BJ (cell line): Measurements from ENCODE around the gene FHOD1. TPM values are rescaled to one million over a fixed set of nuclear protein-coding genes. Genes with fewer than 3 reads are reported as not detected.

Experiments
- CTCF ChIA-PET: fragments of 350-600 bp; formaldehyde crosslinking; extraction: SDS; loops from one replicate; lab custom pipeline; 2021; ENCODE audit warnings: antibody characterized with exemption, inconsistent platforms; lab: Yijun Ruan, JAX
- POLR2A ChIA-PET: fragments of 300-600 bp; sonication (Branson Sonifier 250); formaldehyde crosslinking; extraction: SDS; loops from one replicate; lab custom pipeline; 2021; ENCODE audit warnings: antibody characterized with exemption; lab: Charles Lee
- DNase-seq: peaks from one replicate; pipeline ENCODE4 v3.0.0-alpha.2; 2011; ENCODE audit warnings: low read depth
- H3K27me3 ChIP-seq: 2 replicates; pipeline ENCODE4 v1.6.0; 2011; ENCODE audit warnings: low read length; ENCODE audit not compliant: control insufficient read depth, insufficient read depth
- H3K36me3 ChIP-seq: 2 replicates; pipeline ENCODE4 v1.5.1; 2011; ENCODE audit warnings: low read length; ENCODE audit not compliant: control insufficient read depth, insufficient read depth
- H3K4me3 ChIP-seq: 2 replicates; pipeline ENCODE4 v1.5.1; 2011; ENCODE audit warnings: low read depth, mild to moderate bottlenecking, control low read depth, low read length
- CTCF ChIP-seq: IDR thresholded peaks from 2 replicates; pipeline ENCODE4 v1.5.1; 2011; ENCODE audit warnings: low read depth, mild to moderate bottlenecking, control low read depth, inconsistent platforms, low read length, moderate library complexity; ENCODE audit not compliant: insufficient read depth
- polyA plus RNA-seq: library from polyadenylated mRNA; depleted of rRNA; stranded (reverse); fragments of >200 nt; gene quantifications from 2 replicates; pipeline ENCODE4 v1.2.3, GENCODE V29; 2011

The FHOD1 gene
- polyA plus RNA-seq, 1 experiment: 23.0 TPM

GRCh38 chr16:67280090-67281015 lies 33.1 kb upstream of the FHOD1 start:
- H3K27me3 ChIP-seq: no peaks in the 10 kb centered on the region
- POLR2A ChIA-PET: no interaction called here
- DNase-seq: no peak
- no peak for TF ChIP-seq CTCF
- CTCF ChIA-PET: interaction anchor here (0.9 to 5.5 kb wide), 3 partner anchors 15 to 50 kb away, joined by 4 to 39 read pairs (median 4); partner anchors contain the start of gene SLC9A5
- no peak overlapping the region for H3K4me3 ChIP-seq
- H3K36me3 ChIP-seq: no peaks in the 10 kb centered on the region; the same call in 1 of the 2 replicates

GRCh38 chr16:67279296-67280089 lies 32.2 kb upstream of the FHOD1 start, which contains the start of gene PLEKHG4:
Gene PLEKHG4 (plus strand): TSS chr16:67279532. CDS start chr16:67280045, 513 bp downstream.
- ChIA-PET CTCF (interaction anchor here (0.9 to 3.5 kb wide), 10 partner anchors 10 to 186 kb away, joined by 3 to 18 read pairs (median 4); partner anchors contain the start of genes KCTD19 and LRRC36), POLR2A (interaction anchor here (1.5 kb wide), 1 partner anchor 19 kb away, joined by 3 read pairs; no protein-coding TSS in a partner anchor)
- DNase-seq: no peak
- peak; percentile 36 for TF ChIP-seq CTCF
- Histone ChIP-seq H3K36me3 (no peaks in the 10 kb centered on the region; the same call in 1 of the 2 replicates), H3K27me3 (no peaks in the 10 kb centered on the region), H3K4me3 (peak within 1 kb of the TSS; percentile 53)

GRCh38 chr16:67278773-67279295 lies 31.6 kb upstream of the FHOD1 start:
- no peak for DNase-seq
- POLR2A ChIA-PET: interaction anchor here (1.5 kb wide), 1 partner anchor 18 kb away, joined by 3 read pairs; no protein-coding TSS in a partner anchor
- Histone ChIP-seq H3K4me3 (peak overlapping the region; percentile 53), H3K36me3 (no peaks in the 10 kb centered on the region; the same call in 1 of the 2 replicates), H3K27me3 (no peaks in the 10 kb centered on the region)
- peak; percentile 22; the same call in 1 of the 2 replicates for TF ChIP-seq CTCF
- CTCF ChIA-PET: interaction anchor here (0.6 to 3.5 kb wide), 13 partner anchors 9 to 187 kb away, joined by 3 to 18 read pairs (median 4); partner anchors contain the start of genes KCTD19 and LRRC36

DNA sequence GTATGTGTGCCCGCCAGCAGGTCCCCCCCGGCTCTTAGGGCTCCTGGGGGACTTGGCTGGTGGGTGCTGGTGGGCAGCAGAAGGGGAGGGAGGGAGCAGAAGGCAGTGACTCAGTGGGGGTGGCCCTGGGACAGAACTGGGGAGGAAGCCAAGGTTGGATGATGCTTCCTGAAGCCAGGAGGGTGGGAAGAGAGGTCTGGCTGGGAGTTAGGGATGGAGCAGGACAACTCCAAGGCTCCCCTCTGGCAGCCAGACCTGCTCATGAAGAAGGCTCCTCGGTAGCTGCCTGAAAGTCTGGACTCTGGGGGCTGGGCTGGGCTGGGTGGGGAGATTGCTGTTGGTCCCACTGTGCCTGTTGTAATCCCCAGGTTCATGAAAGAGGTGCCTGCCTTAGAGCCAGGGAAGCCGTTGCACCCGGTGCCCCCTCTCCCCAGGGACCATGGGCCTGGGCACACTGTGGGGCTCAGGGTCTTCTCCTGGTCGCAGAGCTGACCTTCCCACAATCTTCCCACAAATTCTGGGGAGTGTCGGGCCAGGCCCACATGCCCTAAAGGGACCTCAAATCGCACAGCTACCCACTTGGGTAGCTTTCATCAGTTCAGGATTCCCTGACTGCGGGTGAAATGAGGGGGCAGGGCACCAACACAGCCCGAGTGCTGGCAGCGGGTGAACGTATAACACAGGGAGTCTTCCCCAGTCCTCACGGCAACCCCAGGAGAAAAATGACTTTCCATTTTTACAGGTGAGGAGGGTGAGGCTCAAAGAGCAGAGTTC lies 30.9 kb upstream of the FHOD1 start:
- no peaks in the 10 kb centered on the region for H3K27me3 ChIP-seq
- DNase-seq: peak; percentile 45
- POLR2A ChIA-PET: interaction anchor here (1.5 kb wide), 1 partner anchor 18 kb away, joined by 3 read pairs; no protein-coding TSS in a partner anchor
- H3K36me3 ChIP-seq: no peaks in the 10 kb centered on the region; the same call in 1 of the 2 replicates
- CTCF ChIA-PET: interaction anchor here (0.6 to 3.5 kb wide), 13 partner anchors 8 to 318 kb away, joined by 3 to 18 read pairs (median 4); partner anchors contain the start of genes KCTD19 and LRRC36
- H3K4me3 ChIP-seq: peak overlapping the region; percentile 53
- no peak for TF ChIP-seq CTCF
